ENCODE results near the gene UGDH. TPM values are rescaled to one million over a fixed set of nuclear protein-coding genes. Genes with fewer than 3 reads are reported as not detected.
"Not testable (repeated sequence)": the region's sequence is repeated elsewhere in the genome, so short reads cannot be mapped to it uniquely, and the experiment has no call there.

UGDH gene
- total RNA-seq, 2 experiments from 2014 or later = 29.2 to 37.4 TPM

- POLR2A ChIA-PET, CTCF ChIA-PET: not testable (repeated sequence)
Measured at GRCh38 chr4:39532237-39532636, 5.0 kb upstream of the UGDH start.

- ChIA-PET CTCF (no interaction called here), POLR2A (no interaction called here)
Measured at GRCh38 chr4:39530682-39531081, 3.4 kb upstream of the UGDH start.

DNA sequence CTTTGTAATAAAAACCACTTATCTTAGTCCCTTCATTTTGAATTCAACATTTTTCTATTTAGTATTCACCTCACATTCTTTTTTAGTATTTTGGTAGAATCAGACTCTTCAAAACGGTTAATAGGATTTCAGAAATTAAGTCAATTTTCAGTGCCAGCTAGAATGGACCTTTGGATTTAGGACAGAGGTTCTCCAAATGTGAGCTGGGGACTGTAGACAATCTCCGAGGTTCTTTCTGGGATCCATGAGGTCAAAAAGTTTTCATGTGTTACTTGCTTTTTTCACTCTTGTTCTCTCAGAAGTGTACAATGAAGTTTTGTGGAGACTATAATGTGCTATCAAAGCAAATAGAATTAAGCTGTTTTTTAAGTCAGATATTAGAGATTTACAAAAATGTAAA lies 2.3 kb upstream of the UGDH start:
- ChIA-PET POLR2A (no interaction called here), CTCF (no interaction called here)

- ChIA-PET CTCF (interaction anchor here (0.8 to 1.2 kb wide), 2 partner anchors 8 to 22 kb away, joined by 3 read pairs; no protein-coding TSS in a partner anchor), POLR2A (interaction anchor here (1.1 to 1.3 kb wide), 3 partner anchors 69 to 450 kb away, joined by 4 to 10 read pairs (median 9); partner anchors contain the start of genes LIAS, PDS5A, RPL9 and SMIM14)
Measured at GRCh38 chr4:39528061-39528465, 824 bp upstream of the UGDH start.

- POLR2A ChIA-PET = interaction anchor here (0.6 to 1.3 kb wide), 7 partner anchors 18 to 451 kb away, joined by 3 to 12 read pairs (median 4); partner anchors contain the start of genes LIAS, PDS5A, RFC1 and RPL9
Measured at GRCh38 chr4:39526765-39527295, 409 bp downstream of the UGDH start.

GRCh38 chr4:39525822-39526690 lies 1.2 kb downstream of the UGDH start:
- POLR2A ChIA-PET = interaction anchor here (0.6 kb wide), 1 partner anchor 65 kb away, joined by 5 read pairs; no protein-coding TSS in a partner anchor
- CTCF ChIA-PET = no interaction called here

More at GRCh38 chr4:39526765-39527295, 409 bp downstream of the UGDH start:
- CTCF ChIA-PET = interaction anchor here (0.6 to 1.2 kb wide), 4 partner anchors 9 to 326 kb away, joined by 3 to 7 read pairs (median 3); partner anchors contain the start of gene SMIM14

GRCh38 chr4:39524161-39524957 lies 2.9 kb downstream of the UGDH start:
- CTCF ChIA-PET = interaction anchor here (0.5 kb wide), 1 partner anchor 378 kb away, joined by 3 read pairs; no protein-coding TSS in a partner anchor
- POLR2A ChIA-PET = no interaction called here

- ChIA-PET CTCF (no interaction called here), POLR2A (no interaction called here)
Measured at GRCh38 chr4:39522068-39522467, 5.2 kb downstream of the UGDH start.

DNA sequence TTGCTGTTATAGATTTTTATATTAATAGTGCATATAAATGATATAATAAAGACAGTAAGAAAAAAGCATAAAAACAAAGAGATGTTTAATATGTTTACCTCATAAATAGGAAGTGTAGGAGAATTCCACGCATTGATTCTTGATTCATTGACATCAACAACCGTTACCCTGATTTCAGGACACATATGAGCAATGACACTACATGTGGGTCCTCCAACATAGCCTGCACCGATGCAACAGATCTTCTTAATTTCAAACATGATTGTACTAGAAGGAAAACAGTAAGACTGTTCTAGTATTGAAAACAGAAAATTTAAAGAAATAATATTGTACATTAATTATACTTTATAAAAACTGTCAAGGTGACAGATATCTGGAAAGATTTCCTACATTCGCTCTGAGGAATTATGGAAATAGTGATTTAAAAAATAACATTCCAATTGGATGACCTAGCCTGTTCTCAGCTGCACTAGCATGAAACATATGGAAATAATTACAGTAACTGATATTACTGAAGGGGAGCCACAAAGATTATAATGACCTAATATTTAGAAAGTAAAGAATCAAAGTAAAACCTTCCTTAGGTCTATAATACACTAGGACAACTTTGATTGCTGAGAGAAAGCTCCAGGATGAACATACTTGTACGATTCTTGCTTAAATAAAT lies 5.9 kb downstream of the UGDH start:
- POLR2A ChIA-PET = no interaction called here
- CTCF ChIA-PET = no interaction called here

- ChIA-PET POLR2A (no interaction called here), CTCF (no interaction called here)
Measured at GRCh38 chr4:39518484-39518883, 8.8 kb downstream of the UGDH start.

DNA sequence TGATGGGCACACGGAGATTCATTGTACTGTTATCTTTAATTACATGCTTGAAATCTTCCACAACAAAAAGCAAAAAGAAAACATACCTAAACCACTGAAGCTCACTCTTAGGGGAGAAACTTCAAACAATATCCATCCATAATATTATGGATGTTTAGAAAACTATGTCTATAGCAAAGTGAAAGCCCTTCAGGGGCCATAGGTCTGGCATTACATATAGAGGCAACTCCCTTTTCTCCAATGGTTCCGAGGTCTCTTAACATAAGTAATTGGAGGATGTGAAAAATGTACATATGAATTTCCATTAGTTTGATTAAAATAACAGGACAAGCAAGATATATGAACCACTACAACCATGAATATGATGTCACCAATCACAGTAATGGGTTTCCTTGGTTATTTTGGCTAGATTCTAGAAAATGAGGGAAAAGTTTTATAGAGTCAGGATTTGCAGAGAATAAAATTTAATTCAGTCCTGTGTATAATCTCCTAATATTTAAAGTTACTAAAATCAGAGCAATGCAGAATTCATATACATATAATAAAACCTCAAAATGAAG lies 10.8 kb downstream of the UGDH start:
- POLR2A ChIA-PET = no interaction called here
- CTCF ChIA-PET = interaction anchor here (1.0 kb wide), 1 partner anchor 56 kb away, joined by 3 read pairs; no protein-coding TSS in a partner anchor

- POLR2A ChIA-PET = not testable (repeated sequence)
Measured at GRCh38 chr4:39515669-39516401, 11.4 kb downstream of the UGDH start.

DNA sequence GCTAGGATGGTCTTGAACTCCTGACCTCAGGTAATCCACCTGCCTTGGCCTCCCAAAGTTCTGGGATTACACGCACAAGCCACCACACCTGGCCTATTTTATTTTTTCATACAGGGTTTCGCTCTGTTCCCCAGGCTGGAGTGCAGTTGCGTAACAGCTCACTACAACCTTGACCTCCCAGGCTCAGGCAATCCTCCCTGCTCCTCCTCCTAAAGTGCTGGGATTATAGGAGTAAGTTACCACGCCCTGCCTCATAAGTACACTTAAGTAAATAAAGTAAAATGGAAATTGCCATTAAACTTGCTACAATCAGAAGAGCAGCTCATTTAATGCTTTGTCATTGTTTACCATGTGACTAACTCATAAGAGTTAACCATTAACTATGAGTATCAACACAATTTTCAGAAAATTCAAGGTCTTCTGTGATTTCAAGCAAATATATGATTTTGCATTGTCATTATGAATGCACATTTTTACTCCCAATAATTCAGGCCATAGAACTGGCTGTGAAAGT lies 12.3 kb downstream of the UGDH start:
- ChIA-PET CTCF (no interaction called here), POLR2A (interaction anchor here (0.6 kb wide), 1 partner anchor 41 kb away, joined by 3 read pairs; no protein-coding TSS in a partner anchor)

More at GRCh38 chr4:39515669-39516401, 11.4 kb downstream of the UGDH start:
- CTCF ChIA-PET = interaction anchor here (1.0 kb wide), 1 partner anchor 57 kb away, joined by 3 read pairs; no protein-coding TSS in a partner anchor

DNA sequence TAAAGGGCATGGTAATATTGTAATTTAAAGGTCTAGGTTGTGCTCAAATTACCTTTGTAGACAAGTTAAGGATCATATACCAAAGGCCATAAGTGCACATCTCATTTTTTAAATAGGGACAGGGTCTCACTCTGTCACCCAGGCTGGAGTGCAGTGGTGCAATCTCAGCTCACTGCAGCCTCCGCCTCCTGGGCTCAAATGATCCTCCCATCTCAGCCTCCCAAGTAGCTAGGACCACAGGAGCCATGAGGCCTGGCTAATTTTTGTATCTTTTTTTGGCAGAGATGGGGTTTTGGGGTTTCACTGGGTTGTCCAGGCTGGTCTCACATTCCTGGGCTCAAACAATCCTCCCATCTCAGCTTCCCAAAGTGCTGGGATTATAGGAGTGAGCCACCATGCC lies 13.0 kb downstream of the UGDH start:
- CTCF ChIA-PET, POLR2A ChIA-PET: not testable (repeated sequence)

GRCh38 chr4:39510348-39510929 lies 16.8 kb downstream of the UGDH start:
- CTCF ChIA-PET = no interaction called here
- POLR2A ChIA-PET = no interaction called here

DNA sequence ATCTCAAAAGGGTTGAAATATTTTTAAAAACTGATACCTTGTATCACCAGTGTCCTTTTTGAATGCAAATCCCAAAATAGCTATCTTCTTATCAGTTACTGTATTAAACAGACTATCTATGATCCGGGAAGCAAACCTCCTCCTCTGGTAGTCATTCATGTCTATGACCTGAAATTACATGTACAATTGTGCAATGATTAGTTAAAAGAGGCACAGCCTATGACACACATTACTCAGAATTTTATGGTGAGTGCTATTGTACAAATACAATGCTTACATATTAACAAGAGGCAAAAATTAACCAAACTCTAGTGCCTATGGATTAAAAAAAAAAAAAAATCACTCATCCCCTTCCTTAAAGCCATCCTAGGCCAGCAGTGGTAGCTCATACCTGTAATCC lies 21.7 kb downstream of the UGDH start:
- ChIA-PET POLR2A (no interaction called here), CTCF (no interaction called here)

DNA sequence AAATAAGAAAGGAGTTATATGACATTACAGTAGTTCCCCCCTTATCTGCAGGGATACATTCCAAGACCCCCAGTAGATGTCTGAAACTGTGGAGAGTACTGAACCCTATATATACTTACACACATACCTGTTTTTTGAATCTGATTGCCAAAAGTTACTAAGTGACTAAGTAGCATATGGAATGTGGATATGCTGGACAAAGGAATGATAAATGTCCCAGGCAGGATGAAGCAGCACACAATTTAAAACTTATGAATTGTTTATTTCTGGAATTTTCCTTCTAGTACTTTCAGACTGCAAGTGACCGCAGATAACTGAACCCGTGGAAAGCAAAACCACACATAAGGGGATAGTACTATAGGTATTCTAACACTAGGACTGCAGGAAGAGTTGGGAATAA lies 22.7 kb downstream of the UGDH start:
- ChIA-PET POLR2A (no interaction called here), CTCF (no interaction called here)

- POLR2A ChIA-PET = interaction anchor here (0.7 kb wide), 1 partner anchor 139 kb away, joined by 3 read pairs; no protein-coding TSS in a partner anchor
- CTCF ChIA-PET = not testable (repeated sequence)
Measured at GRCh38 chr4:39502664-39503035, 24.6 kb downstream of the UGDH start.
